Activated T-cell treated with anti-CD3 and anti-CD28 coated beads for 1 hour (primary cell): ENCODE results near the gene VWF.
A peak's percentile ranks its signal among the peaks of the same experiment; 100 is the strongest.
"Not testable (repeated sequence)": the region's sequence is repeated elsewhere in the genome, so short reads cannot be mapped to it uniquely, and the experiment has no call there.

Experiments used
- DNase-seq: peaks from one replicate; pipeline ENCODE4 v3.0.0-alpha.2; 2020; ENCODE audit warnings: low read depth

VWF gene

GRCh38 chr12:6124411-6125309 is at the start of gene VWF:
Gene VWF, minus strand, starts transcription at chr12:6124670. Its CDS starts 1,474 bp downstream, at chr12:6123196.
- DNase-seq: no peak

DNA sequence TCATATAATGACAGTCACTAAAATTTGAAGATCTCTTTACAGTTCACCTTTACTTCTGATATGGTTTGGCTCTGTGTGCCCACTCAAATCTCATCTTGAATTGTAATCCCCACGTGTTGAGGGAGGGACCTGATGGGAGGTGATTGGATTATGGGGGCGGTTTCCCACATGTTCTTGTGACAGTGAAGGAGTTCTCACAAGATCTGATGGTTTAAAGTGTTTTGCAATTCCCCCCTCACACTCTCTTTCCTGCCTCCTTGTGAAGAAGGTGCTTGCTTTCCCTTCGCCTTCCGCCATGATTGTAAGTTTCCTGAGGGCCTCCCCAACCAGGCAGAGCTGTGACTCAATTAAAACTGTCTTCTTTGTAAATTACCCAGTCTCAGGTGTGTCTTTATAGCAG is 48.4 kb upstream of the VWF start:
- no peak for DNase-seq

- no peak for DNase-seq
Observed at GRCh38 chr12:6172086-6172485, 47.6 kb upstream of the VWF start.

DNA sequence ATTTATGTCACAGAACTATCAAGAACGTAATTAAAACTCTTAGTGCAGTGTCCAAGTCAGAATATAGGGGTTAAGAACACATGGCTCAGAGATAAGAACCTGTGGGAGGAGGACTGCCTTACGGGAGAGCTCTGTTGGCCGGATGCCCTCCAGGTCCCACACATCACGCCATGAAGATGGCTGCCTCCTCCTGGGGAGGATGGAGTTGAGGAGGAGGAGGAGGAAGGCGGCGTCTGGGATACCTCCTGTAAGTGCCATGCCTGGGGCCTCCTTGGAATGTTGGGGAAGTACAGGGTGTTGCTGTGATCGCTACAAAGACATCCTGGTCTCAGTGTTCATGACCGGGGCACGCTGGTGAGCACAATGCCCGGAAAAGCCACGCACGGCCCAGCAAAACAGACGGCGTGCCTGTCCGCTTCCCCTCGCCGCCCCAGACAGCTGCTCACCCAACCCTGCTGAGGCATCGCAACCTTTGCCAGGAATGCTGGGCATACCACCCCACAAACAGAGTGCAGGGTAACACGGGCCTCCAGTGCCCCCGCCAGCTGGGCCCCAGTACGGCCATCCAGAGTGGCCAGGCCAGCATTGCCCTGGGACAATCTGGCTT is 47.0 kb upstream of the VWF start:
- no peak for DNase-seq

DNA sequence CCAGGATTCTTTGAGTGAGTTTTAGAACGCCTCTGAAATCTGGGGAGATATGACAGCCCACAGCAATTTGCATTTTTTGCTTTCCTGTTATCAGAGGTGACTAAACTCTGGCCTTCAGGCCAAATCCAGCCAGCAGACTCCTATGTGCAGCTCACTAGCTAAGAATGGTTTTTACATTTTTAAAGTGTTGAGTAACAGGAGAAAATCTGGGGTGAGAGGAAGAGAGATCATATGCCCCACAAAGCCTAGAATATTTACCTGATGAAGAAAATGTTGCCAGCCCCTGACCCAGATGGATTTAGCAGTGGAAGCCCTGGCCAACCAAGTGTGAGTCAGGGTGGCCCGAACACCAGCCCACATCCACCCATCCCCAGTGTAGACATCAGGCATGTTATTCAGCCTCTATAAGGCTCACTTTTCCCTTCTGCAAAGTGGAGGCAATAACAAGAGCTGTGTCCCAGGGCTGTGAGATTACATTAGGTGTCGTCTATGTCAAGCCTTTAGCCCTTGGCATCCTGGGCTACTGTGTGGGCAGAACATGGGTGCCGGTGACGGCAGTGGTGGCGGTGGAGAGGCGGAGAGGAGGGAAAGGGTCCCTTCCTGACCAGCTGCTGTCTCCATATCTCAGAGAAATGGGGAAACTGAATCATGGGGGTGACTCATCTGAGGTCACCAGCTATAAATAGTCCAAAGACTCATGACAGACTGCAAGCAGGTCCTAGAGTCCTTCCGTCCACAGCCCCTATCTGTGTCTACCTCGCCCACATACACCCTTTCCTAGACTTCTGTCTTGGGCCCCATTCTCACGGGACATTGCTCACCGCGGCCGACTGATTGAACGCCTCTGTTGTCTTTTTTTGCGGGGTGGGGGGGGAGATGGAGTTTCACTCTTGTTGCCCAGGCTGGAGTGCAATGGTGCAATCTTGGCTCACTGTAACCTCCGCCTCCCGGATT is 43.1 kb upstream of the VWF start:
- peak; percentile 21 for DNase-seq

DNA sequence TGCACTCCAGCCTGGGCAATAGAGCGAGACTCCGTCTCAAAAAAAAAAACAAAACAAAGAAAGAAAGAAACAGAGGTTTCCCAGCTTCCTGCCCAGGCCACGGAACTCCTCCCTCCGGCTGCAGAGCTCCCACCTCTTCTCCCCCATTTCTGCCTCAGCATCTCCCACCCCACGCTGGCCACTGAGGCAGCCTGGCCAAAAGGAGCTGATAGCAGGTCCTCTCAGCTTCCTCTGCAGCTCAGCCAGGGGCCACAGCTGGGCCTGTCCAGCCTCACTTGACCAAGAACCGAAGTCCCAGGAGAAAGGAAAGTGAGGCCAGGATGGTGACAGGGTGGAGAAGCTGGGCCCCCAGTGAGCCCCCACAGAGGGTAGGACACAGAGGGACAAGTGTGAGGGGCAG is 42.3 kb upstream of the VWF start:
- no peak for DNase-seq

DNA sequence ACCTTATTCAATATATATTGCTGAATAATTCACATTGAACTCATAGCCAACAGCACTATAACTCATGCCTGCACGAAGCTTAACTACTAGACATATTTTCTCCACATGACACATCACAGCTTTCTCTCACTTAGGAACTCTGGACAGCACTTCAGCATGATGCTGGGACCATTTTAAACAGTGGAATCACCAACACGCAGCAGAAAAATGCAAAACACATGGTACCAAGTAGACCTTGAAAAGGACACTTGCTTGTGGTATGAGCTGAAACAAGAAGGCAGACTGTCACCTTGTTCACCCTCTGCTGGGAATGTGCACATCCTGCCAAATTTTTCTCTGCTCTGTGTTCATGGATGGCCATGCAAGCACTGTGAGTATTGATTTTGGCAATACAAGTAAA is 40.9 kb upstream of the VWF start:
- no peak for DNase-seq

GRCh38 chr12:6163416-6164060 is 39.1 kb upstream of the VWF start:
- no peak for DNase-seq

- DNase-seq: no peak
Observed at GRCh38 chr12:6161124-6161882, 36.8 kb upstream of the VWF start.

GRCh38 chr12:6160049-6160649 is 35.7 kb upstream of the VWF start:
- DNase-seq: not testable (repeated sequence)

GRCh38 chr12:6159166-6160011 is 34.9 kb upstream of the VWF start:
- DNase-seq: not testable (repeated sequence)

DNA sequence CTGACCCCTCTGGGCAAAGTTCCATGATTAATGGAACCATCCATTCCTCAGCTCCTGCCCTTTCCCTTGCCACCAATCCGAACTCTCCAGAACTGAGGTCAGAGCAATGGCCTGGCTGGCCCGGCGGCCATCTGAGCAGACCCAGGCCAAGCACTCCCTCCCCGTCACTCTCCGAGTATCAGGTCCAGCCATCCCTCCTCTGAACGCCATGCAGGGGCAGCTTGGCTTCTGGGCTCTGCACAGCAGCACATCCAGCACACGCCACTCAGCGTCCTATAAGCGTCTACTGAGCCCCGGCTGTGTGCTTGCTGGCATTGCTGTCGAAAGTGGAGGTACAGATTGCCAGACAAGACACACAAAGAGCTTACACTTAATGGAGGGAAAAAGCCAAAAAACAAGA is 34.3 kb upstream of the VWF start:
- DNase-seq: no peak

GRCh38 chr12:6158255-6158654 is 33.8 kb upstream of the VWF start:
- DNase-seq: no peak

DNA sequence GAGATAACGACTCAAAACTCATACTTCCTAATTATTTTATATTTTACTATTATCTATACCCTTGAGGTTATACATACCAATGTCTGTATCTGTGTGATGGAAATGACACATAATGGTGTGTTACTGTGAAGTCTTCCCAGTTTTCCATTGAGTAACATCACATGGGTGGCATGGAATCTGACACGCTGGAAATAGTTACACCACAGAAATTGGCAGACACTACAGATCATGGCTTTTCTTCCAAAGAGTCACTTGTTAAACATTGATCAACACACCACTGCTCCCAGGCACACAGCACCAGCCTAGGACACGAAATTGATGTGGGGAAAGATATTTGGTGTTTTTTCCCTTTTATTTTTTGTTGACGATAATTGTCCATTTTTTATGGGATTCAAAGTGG is 33.0 kb upstream of the VWF start:
- DNase-seq: no peak

GRCh38 chr12:6154730-6155459 is 30.4 kb upstream of the VWF start:
- DNase-seq: no peak

GRCh38 chr12:6148722-6149121 is 24.3 kb upstream of the VWF start:
- DNase-seq: not testable (repeated sequence)

GRCh38 chr12:6148061-6148460 is 23.6 kb upstream of the VWF start:
- DNase-seq: no peak

DNA sequence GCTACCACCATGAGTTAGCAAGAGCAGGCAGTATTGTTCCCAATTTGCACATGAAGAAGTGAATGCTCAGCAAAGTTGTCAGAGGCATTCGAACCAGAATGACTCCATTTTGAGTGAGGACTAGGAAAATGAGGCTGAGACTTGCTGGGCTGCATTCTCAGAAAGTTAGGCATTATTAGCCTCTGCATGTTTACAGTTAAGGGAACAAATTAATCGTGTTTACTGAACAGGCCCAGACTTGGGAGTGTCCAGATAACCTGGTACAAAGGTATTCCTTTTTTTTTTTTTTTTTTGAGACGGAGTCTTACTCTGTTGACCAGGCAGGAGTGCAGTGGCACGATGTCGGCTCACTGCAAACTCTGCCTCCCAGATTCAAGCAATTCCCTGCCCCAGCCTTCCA is 22.5 kb upstream of the VWF start:
- no peak for DNase-seq

- DNase-seq: no peak
Observed at GRCh38 chr12:6146509-6146908, 22.0 kb upstream of the VWF start.
